Superior temporal gyrus (tissue), 1 donor: ENCODE measurements around the gene GRAMD4.

ENCODE experiments used
- DNase-seq: peaks from one replicate; pipeline ENCODE4 v3.0.0-alpha.2; 2016; ENCODE audit errors: extremely low spot score

GRAMD4 gene

GRCh38 chr22:46655861-46656608, 35.8 kb downstream of the GRAMD4 start:
- no peak for DNase-seq

GRCh38 chr22:46656856-46657654, 36.9 kb downstream of the GRAMD4 start:
- DNase-seq: no peak

GRCh38 chr22:46657655-46657953, 37.4 kb downstream of the GRAMD4 start:
- DNase-seq: no peak

GRCh38 chr22:46657996-46658947, 38.1 kb downstream of the GRAMD4 start:
- DNase-seq: no peak

GRCh38 chr22:46659059-46659790, 39.0 kb downstream of the GRAMD4 start:
- no peak for DNase-seq

- no peak for DNase-seq
These were observed 39.6 kb downstream of the GRAMD4 start for GRCh38 chr22:46659791-46660186.

- DNase-seq: no peak
These were observed 40.5 kb downstream of the GRAMD4 start for GRCh38 chr22:46660604-46661201.

GRCh38 chr22:46661221-46661851, 41.1 kb downstream of the GRAMD4 start:
- peak; percentile 61 for DNase-seq

- no peak for DNase-seq
These were observed 42.0 kb downstream of the GRAMD4 start for GRCh38 chr22:46662226-46662625.

- DNase-seq: no peak
These were observed 42.8 kb downstream of the GRAMD4 start for GRCh38 chr22:46663001-46663400.

GRCh38 chr22:46663436-46664100, 43.4 kb downstream of the GRAMD4 start:
- DNase-seq: no peak

- DNase-seq: no peak
These were observed 44.2 kb downstream of the GRAMD4 start for GRCh38 chr22:46664301-46664855.

GRCh38 chr22:46665151-46665695, 45.0 kb downstream of the GRAMD4 start:
- no peak for DNase-seq

GRCh38 chr22:46665751-46666280, 45.6 kb downstream of the GRAMD4 start:
- no peak for DNase-seq

- DNase-seq: no peak
These were observed 46.5 kb downstream of the GRAMD4 start for GRCh38 chr22:46666577-46667244.

GRCh38 chr22:46667245-46667623, 47.0 kb downstream of the GRAMD4 start:
- no peak for DNase-seq

GRCh38 chr22:46668116-46668515, 47.9 kb downstream of the GRAMD4 start:
- DNase-seq: no peak

- DNase-seq: no peak
These were observed 49.0 kb downstream of the GRAMD4 start for GRCh38 chr22:46669201-46669600.
